Loucy (cell line): ENCODE data around the gene DDX23.

Source experiments
- EZH2phosphoT487 ChIP-seq: fragments of 200-600 bp; IDR thresholded peaks from 2 replicates; pipeline ENCODE4 v1.6.1; 2018; ENCODE audit warnings: antibody characterized with exemption, mild to moderate bottlenecking, moderate library complexity, borderline replicate concordance
- TF ChIP-seq, protein P1 (sequence below): fragments of 200-600 bp; sonication (generic); conservative IDR thresholded peaks from 2 replicates; pipeline ENCODE4 v1.5.1; 2014; ENCODE audit warnings: mild to moderate bottlenecking, antibody characterized with exemption, low read length

- TF ChIP-seq, protein P1, sequence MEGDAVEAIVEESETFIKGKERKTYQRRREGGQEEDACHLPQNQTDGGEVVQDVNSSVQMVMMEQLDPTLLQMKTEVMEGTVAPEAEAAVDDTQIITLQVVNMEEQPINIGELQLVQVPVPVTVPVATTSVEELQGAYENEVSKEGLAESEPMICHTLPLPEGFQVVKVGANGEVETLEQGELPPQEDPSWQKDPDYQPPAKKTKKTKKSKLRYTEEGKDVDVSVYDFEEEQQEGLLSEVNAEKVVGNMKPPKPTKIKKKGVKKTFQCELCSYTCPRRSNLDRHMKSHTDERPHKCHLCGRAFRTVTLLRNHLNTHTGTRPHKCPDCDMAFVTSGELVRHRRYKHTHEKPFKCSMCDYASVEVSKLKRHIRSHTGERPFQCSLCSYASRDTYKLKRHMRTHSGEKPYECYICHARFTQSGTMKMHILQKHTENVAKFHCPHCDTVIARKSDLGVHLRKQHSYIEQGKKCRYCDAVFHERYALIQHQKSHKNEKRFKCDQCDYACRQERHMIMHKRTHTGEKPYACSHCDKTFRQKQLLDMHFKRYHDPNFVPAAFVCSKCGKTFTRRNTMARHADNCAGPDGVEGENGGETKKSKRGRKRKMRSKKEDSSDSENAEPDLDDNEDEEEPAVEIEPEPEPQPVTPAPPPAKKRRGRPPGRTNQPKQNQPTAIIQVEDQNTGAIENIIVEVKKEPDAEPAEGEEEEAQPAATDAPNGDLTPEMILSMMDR = no peak
- no peak for TF ChIP-seq EZH2phosphoT487
Measured at GRCh38 chr12:48882972-48883304, 31.0 kb upstream of the DDX23 start.
